Neural cell (in vitro differentiated cells): ENCODE data around the gene ITGB7.
A peak's percentile ranks its signal among the peaks of the same experiment; 100 is the strongest.

Experiments used
- EP300 ChIP-seq: fragments of 450-650 bp; conservative IDR thresholded peaks from 2 replicates; pipeline ENCODE4 v1.6.1; 2014; ENCODE audit warnings: antibody characterized with exemption, mild to moderate bottlenecking, moderate library complexity; ENCODE audit not compliant: poor library complexity, severe bottlenecking
- EZH2 ChIP-seq: fragments of 200-600, 300-800 bp; shearing (Covaris generic), sonication (generic); IDR thresholded peaks from 2 replicates; pipeline ENCODE4 v1.6.1; 2014; ENCODE audit warnings: antibody characterized with exemption, low read length, borderline replicate concordance, mild to moderate bottlenecking; ENCODE audit not compliant: insufficient read depth, poor library complexity, severe bottlenecking
- POLR2AphosphoS5 ChIP-seq: IDR thresholded peaks from 2 replicates; pipeline ENCODE4 v1.6.1; 2012
- RAD21 ChIP-seq: fragments of 450-650 bp; conservative IDR thresholded peaks from 2 replicates; pipeline ENCODE4 v1.6.1; 2014; ENCODE audit warnings: antibody characterized with exemption, mild to moderate bottlenecking, moderate library complexity
- TAF1 ChIP-seq: IDR thresholded peaks from 2 replicates; pipeline ENCODE4 v1.6.1; 2012; ENCODE audit warnings: low read depth
- TF ChIP-seq, protein P1 (sequence below): fragments of 450-650 bp; IDR thresholded peaks from 2 replicates; pipeline ENCODE4 v1.5.1; 2014; ENCODE audit warnings: antibody characterized with exemption, mild to moderate bottlenecking, moderate library complexity; ENCODE audit not compliant: poor library complexity, severe bottlenecking
- TF ChIP-seq, protein P2 (sequence below): IDR thresholded peaks from 2 replicates; pipeline ENCODE4 v1.6.1; 2012; ENCODE audit warnings: borderline replicate concordance

- TF ChIP-seq, protein P1, sequence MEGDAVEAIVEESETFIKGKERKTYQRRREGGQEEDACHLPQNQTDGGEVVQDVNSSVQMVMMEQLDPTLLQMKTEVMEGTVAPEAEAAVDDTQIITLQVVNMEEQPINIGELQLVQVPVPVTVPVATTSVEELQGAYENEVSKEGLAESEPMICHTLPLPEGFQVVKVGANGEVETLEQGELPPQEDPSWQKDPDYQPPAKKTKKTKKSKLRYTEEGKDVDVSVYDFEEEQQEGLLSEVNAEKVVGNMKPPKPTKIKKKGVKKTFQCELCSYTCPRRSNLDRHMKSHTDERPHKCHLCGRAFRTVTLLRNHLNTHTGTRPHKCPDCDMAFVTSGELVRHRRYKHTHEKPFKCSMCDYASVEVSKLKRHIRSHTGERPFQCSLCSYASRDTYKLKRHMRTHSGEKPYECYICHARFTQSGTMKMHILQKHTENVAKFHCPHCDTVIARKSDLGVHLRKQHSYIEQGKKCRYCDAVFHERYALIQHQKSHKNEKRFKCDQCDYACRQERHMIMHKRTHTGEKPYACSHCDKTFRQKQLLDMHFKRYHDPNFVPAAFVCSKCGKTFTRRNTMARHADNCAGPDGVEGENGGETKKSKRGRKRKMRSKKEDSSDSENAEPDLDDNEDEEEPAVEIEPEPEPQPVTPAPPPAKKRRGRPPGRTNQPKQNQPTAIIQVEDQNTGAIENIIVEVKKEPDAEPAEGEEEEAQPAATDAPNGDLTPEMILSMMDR = no peak
- TF ChIP-seq RAD21 (no peak), EP300 (no peak), POLR2AphosphoS5 (no peak), TAF1 (no peak), EZH2 (no peak)
- TF ChIP-seq, protein P2, sequence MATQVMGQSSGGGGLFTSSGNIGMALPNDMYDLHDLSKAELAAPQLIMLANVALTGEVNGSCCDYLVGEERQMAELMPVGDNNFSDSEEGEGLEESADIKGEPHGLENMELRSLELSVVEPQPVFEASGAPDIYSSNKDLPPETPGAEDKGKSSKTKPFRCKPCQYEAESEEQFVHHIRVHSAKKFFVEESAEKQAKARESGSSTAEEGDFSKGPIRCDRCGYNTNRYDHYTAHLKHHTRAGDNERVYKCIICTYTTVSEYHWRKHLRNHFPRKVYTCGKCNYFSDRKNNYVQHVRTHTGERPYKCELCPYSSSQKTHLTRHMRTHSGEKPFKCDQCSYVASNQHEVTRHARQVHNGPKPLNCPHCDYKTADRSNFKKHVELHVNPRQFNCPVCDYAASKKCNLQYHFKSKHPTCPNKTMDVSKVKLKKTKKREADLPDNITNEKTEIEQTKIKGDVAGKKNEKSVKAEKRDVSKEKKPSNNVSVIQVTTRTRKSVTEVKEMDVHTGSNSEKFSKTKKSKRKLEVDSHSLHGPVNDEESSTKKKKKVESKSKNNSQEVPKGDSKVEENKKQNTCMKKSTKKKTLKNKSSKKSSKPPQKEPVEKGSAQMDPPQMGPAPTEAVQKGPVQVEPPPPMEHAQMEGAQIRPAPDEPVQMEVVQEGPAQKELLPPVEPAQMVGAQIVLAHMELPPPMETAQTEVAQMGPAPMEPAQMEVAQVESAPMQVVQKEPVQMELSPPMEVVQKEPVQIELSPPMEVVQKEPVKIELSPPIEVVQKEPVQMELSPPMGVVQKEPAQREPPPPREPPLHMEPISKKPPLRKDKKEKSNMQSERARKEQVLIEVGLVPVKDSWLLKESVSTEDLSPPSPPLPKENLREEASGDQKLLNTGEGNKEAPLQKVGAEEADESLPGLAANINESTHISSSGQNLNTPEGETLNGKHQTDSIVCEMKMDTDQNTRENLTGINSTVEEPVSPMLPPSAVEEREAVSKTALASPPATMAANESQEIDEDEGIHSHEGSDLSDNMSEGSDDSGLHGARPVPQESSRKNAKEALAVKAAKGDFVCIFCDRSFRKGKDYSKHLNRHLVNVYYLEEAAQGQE = peak; percentile 9
These were observed 45.4 kb upstream of the ITGB7 start for GRCh38 chr12:53252349-53252916.
